ENCODE data around the gene PARS2.
A peak's percentile ranks its signal among the peaks of the same experiment; 100 is the strongest.

The PARS2 gene

DNA sequence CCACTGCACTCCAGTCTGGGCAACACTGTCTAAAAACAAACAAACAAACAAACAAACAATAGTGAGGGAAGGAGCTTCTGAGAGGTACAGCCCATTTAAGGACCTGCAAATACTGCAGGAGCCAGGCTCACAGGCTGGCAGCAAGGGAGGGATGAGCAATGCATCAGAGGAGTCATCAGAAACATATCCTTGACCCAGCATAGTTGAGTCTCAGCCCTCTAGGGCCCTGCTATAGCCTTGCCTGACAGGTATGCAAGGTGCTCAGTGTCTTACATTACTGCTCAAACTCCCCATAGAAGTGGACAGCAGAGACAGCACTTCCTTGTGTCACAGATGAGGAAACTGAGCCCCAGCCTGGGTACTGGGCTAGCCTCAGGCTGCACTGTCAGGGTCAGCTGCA lies 55.9 kb downstream of the PARS2 start:
- TF ChIP-seq, protein P1, sequence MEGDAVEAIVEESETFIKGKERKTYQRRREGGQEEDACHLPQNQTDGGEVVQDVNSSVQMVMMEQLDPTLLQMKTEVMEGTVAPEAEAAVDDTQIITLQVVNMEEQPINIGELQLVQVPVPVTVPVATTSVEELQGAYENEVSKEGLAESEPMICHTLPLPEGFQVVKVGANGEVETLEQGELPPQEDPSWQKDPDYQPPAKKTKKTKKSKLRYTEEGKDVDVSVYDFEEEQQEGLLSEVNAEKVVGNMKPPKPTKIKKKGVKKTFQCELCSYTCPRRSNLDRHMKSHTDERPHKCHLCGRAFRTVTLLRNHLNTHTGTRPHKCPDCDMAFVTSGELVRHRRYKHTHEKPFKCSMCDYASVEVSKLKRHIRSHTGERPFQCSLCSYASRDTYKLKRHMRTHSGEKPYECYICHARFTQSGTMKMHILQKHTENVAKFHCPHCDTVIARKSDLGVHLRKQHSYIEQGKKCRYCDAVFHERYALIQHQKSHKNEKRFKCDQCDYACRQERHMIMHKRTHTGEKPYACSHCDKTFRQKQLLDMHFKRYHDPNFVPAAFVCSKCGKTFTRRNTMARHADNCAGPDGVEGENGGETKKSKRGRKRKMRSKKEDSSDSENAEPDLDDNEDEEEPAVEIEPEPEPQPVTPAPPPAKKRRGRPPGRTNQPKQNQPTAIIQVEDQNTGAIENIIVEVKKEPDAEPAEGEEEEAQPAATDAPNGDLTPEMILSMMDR (IDR thresholded peaks at IDR 0.05; ENCODE audit: insufficient read depth, low read depth, low read length, missing control alignments), result no peak
- no peak overlapping the region for H3K4me3 ChIP-seq (ENCODE audit: low read length)
- DNase-seq (ENCODE audit: low read depth), result peak; percentile 14
